AG04449 (cell line): ENCODE measurements around the gene HPS4.

Source experiments
- CTCF ChIA-PET: fragments of 350-600 bp; formaldehyde crosslinking; extraction: SDS; loops from one replicate; lab custom pipeline; 2021; ENCODE audit warnings: antibody characterized with exemption; lab: Yijun Ruan, JAX
- POLR2A ChIA-PET: fragments of 400-600, 350-600 bp; formaldehyde crosslinking; extraction: SDS; loops from one replicate; lab custom pipeline; 2020; ENCODE audit warnings: antibody characterized with exemption, inconsistent platforms; lab: Yijun Ruan, JAX
- DNase-seq: peaks from one replicate; pipeline ENCODE4 v3.0.0-alpha.2; 2010; ENCODE audit warnings: low read depth, low spot score
- H3K4me3 ChIP-seq: 2 replicates; pipeline ENCODE4 v1.5.1; 2011; ENCODE audit warnings: low read depth, mild to moderate bottlenecking, control low read depth, low read length
- CTCF ChIP-seq: IDR thresholded peaks from one replicate; pipeline ENCODE4 v1.5.1; 2011; ENCODE audit warnings: mild to moderate bottlenecking, moderate library complexity, low read length, control low read depth, inconsistent platforms; ENCODE audit not compliant: insufficient read depth; ENCODE audit errors: missing control alignments

HPS4 gene

DNA sequence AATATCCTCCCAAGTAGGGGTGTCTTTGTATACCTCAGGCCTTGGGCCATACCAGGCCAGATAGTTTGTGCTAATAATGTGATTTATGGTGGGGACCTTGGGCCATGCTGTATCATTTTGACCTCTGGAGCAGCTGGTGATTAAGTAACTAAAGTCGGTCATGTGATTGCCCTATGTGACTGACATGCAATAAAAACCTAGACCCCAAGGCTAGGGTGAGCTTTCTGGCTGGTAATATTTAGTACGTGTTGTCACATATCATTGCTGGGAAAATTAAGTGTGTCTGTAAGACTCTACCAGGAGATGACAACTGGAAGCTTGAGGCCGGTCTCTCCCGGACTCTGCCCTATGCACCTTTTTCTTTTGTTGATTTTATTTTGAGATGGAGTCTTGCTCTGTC is 41.3 kb upstream of the HPS4 start:
- TF ChIP-seq CTCF: no peak
- POLR2A ChIA-PET: no interaction called here
- H3K4me3 ChIP-seq: no peak overlapping the region
- CTCF ChIA-PET: no interaction called here
- DNase-seq: no peak

DNA sequence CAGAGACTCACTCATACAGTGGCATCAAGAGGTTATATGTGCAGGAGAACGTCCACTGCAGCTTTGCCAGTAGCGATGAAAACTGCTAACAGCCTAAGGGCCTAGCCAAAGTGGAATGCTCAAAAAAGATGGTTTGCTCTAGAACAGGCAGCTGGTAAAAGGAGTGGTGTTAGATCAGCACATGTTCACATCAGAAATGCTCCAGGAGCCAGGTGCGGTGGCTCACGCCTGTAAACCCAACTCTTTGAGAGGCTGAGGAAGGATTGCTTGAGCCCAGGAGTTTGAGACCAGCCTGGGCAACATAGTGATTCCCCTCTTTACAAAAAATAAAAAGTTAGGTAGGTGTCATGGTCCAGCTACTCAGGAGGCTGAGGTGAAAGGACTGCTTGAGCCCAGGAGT is 39.0 kb upstream of the HPS4 start:
- POLR2A ChIA-PET: no interaction called here
- TF ChIP-seq CTCF: no peak
- CTCF ChIA-PET: interaction anchor here (1.4 to 1.6 kb wide), 2 partner anchors 9 to 13 kb away, joined by 4 read pairs; no protein-coding TSS in a partner anchor
- no peak for DNase-seq
- no peak overlapping the region for H3K4me3 ChIP-seq

DNA sequence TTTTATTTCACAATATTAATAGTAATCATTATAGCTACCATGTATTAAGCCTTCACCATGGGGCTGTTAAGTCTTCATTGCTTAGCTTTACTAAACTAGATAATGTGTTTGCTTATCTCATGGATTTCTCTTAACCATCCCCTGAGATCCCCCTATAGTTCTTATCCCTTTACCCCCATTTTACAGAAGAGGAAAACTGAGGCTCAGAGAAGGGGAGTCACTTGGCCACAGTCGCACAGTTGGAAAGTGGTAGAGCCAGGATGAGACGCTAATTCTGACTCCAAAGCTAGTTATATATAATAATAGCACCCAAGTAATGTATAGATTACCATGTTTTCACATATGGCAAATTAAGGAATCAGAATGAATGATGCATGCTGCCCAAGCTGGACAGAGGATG is 38.4 kb upstream of the HPS4 start:
- H3K4me3 ChIP-seq: no peak overlapping the region
- POLR2A ChIA-PET: no interaction called here
- CTCF ChIA-PET: interaction anchor here (1.4 kb wide), 1 partner anchor 9 kb away, joined by 4 read pairs; no protein-coding TSS in a partner anchor
- no peak for TF ChIP-seq CTCF
- no peak for DNase-seq

GRCh38 chr22:26517429-26517828 is 33.8 kb upstream of the HPS4 start:
- no peak for DNase-seq
- TF ChIP-seq CTCF: no peak
- CTCF ChIA-PET: interaction anchor here (1.2 to 1.7 kb wide), 5 partner anchors 13 to 155 kb away, joined by 3 to 5 read pairs (median 3); no protein-coding TSS in a partner anchor
- H3K4me3 ChIP-seq: no peak overlapping the region
- POLR2A ChIA-PET: no interaction called here

- no peak for TF ChIP-seq CTCF
- no peak for DNase-seq
- POLR2A ChIA-PET: interaction anchor here (0.7 kb wide), 1 partner anchor 32 kb away, joined by 3 read pairs; the partner anchor contains the start of genes HPS4 and SRRD
- no peak overlapping the region for H3K4me3 ChIP-seq
- CTCF ChIA-PET: interaction anchor here (1.1 to 6.3 kb wide), 2 partner anchors 14 to 152 kb away, joined by 4 to 39 read pairs; no protein-coding TSS in a partner anchor
These were observed 32.9 kb upstream of the HPS4 start for GRCh38 chr22:26516503-26516902.

GRCh38 chr22:26515931-26516330 is 32.3 kb upstream of the HPS4 start:
- no peak for DNase-seq
- no peak for TF ChIP-seq CTCF
- ChIA-PET CTCF (interaction anchor here (1.1 to 6.3 kb wide), 2 partner anchors 13 to 151 kb away, joined by 4 to 39 read pairs; no protein-coding TSS in a partner anchor), POLR2A (interaction anchor here (0.7 kb wide), 1 partner anchor 32 kb away, joined by 3 read pairs; the partner anchor contains the start of genes HPS4 and SRRD)
- no peak overlapping the region for H3K4me3 ChIP-seq
